Activated naive CD8-positive, alpha-beta T cell treated with anti-CD3 and anti-CD28 coated beads, Interleukin-2, amount 50 U/mL, for 24 hours (primary cell): Measurements from ENCODE around the gene DNAJC21.
"Not testable (repeated sequence)": the region's sequence is repeated elsewhere in the genome, so short reads cannot be mapped to it uniquely, and the experiment has no call there.

Experiments used
- ATAC-seq: fragments of 150-1000 bp; cut with Tn5 transposase; one replicate; pipeline ENCODE4 v1.10.0; 2021
- DNase-seq: peaks from one replicate; pipeline ENCODE4 v3.0.0; 2021
- H3K27ac Mint-ChIP-seq: one replicate; pipeline ENCODE4 v1.8.0; 2021; ENCODE audit warnings: mild to moderate bottlenecking, mixed read lengths
- H3K27me3 Mint-ChIP-seq: one replicate; pipeline ENCODE4 v1.8.0; 2021; ENCODE audit warnings: mixed read lengths
- H3K36me3 Mint-ChIP-seq: one replicate; pipeline ENCODE4 v1.8.0; 2021; ENCODE audit warnings: low read depth, mixed read lengths
- H3K4me1 Mint-ChIP-seq: one replicate; pipeline ENCODE4 v1.8.0; 2021; ENCODE audit warnings: mixed read lengths
- H3K4me3 Mint-ChIP-seq: one replicate; pipeline ENCODE4 v1.8.0; 2021; ENCODE audit warnings: mild to moderate bottlenecking, moderate library complexity, mixed read lengths
- H3K9me3 Mint-ChIP-seq: one replicate; pipeline ENCODE4 v1.8.0; 2021; ENCODE audit warnings: mixed read lengths

The DNAJC21 gene

DNA sequence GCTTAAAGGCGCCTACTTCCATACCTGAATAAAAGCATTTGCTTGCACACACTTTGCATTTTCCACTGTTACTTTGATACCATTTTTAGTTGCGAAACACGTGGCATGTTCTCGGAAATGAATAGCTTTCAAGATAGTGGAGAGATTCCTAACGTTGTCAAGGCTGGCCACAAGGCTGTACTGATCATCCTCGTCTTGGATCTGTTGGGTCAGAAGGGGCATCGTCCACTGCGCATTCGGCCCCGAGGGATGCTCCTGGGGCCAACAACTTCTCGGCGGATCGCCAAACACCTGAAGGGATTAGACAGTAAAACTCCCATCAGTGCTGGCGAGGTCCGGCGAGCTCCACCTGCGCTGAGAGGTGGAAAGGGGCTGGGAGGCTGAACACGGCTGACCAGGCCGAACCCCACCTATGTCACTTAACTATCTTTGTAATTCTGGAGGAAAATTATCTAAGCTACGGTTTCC is 14.7 kb upstream of the DNAJC21 start:
- H3K27ac Mint-ChIP-seq: no peak overlapping the region
- H3K9me3 Mint-ChIP-seq: no peaks in the 10 kb centered on the region
- no peak for ATAC-seq
- DNase-seq: peak; percentile 14
- no peak overlapping the region for H3K4me3 Mint-ChIP-seq
- peaks cover 35% of the 10 kb centered on the region for H3K4me1 Mint-ChIP-seq
- H3K27me3 Mint-ChIP-seq: no peaks in the 10 kb centered on the region
- peaks cover 47% of the 10 kb centered on the region for H3K36me3 Mint-ChIP-seq

DNA sequence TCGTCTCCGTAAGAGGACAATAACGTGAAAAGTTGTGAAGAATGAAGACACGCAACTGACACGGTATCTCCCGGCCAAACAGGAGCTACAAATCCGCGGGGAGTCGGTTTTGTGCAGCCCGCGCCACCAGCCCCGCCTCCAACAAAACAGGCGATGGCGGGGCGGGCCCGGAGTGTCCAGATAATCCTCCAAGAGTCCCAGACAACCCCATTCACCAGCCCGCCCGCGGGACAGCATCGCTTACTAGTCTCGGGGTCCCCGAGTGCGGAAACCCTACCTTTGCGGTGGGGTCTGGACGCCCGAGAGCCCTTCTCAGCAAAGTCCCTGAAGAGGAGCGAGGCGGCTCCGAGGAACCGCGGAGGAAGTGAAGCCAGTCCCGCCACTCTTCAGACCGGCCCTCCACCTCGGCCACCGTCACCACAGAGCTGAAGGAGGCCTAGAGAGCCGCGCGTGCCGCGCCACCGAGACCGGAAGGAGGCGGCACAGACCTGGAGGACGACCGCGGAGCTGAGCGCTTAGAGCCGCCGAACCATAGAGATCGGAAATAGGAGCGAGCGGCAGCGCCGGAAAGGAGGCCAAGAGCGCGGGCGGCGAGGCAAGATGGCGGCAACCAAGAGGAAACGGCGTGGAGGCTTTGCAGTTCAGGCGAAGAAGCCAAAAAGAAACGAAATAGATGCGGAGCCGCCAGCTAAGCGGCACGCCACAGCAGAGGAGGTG is 14.1 kb upstream of the DNAJC21 start, which contains the start of the genes BRIX1 and RAD1:
Gene BRIX1, plus strand, starts transcription at position 573 of the 717 bp plus-strand sequence. Its CDS starts 28 bp downstream, at position 601.
Gene RAD1, minus strand, starts transcription at position 366 of the 717 bp plus-strand sequence. CDS start 612 bp downstream, outside the sequence.
- H3K9me3 Mint-ChIP-seq: no peaks in the 10 kb centered on the region
- ATAC-seq (peak; percentile 99), DNase-seq (peak; percentile 92)
- no peaks in the 10 kb centered on the region for H3K27me3 Mint-ChIP-seq
- H3K4me1 Mint-ChIP-seq: peaks cover 38% of the 10 kb centered on the region
- H3K4me3 Mint-ChIP-seq: no peak within 1 kb of the TSS
- no peak within 1 kb of the TSS for H3K27ac Mint-ChIP-seq
- H3K36me3 Mint-ChIP-seq: peaks cover 47% of the 10 kb centered on the region

DNA sequence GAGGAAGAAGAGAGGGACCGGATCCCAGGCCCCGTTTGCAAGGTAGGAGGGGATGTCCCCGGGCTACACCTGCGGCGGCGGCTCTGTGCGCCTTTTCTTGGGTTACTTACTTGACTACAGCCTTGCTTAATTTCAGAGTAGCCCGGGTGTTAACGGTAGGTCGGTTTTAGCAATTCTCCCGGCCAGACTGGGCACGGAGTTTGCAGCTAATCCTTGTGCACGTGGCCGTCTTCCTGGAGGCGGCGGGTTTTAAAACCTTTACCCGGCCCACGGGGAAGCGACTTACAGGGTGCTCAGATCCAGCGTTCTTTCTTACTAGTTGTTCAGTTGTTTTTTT is 13.5 kb upstream of the DNAJC21 start:
- H3K27ac Mint-ChIP-seq: no peak overlapping the region
- no peak for DNase-seq
- ATAC-seq: no peak

DNA sequence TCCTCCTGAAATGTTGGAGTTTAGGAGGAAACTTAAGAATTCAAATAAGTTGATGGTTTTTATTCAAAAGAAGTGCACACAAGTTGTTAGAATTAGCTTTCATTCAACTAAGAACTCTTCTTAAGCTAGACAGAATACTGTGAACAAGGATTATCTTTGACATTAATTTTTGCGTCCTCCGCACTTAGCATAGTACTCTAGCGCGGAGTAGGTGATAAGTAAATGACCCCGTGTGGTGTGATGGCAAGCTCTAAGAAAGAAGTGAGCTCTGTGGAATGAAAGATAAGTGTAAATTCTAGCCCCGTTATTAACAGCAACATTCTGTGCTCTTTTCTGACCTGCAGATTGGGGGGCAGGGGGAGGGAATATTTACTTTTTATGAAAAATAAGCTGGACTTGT is 12.8 kb upstream of the DNAJC21 start:
- no peak for DNase-seq
- no peak for ATAC-seq
- Mint-ChIP-seq H3K4me3 (no peak overlapping the region), H3K27me3 (no peaks in the 10 kb centered on the region), H3K27ac (no peak overlapping the region), H3K4me1 (peaks cover 45% of the 10 kb centered on the region), H3K9me3 (no peaks in the 10 kb centered on the region), H3K36me3 (peaks cover 48% of the 10 kb centered on the region)

More for the DNA sequence above, 13.5 kb upstream of the DNAJC21 start:
- H3K27me3 Mint-ChIP-seq: no peaks in the 10 kb centered on the region
- peaks cover 40% of the 10 kb centered on the region for H3K4me1 Mint-ChIP-seq
- H3K4me3 Mint-ChIP-seq: no peak overlapping the region
- peaks cover 48% of the 10 kb centered on the region for H3K36me3 Mint-ChIP-seq
- H3K9me3 Mint-ChIP-seq: no peaks in the 10 kb centered on the region

DNA sequence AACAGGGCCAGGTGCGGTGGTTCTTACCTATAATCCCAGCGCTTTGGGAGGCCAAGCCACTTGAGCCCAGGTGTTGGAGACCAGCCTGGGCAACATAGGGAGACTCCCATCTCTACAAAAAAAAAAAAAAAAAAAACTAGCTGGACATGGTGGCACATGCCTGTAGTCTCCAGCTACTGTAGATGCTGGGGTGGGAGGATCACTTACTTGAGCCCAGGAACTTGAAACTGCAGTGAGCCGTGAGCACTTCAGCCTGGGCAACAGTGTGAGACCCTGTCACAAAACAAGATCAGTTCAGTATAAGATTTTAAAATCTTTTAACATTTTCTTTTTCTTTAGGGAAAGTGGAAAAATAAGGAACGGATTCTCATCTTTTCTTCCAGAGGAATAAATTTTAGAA is 11.3 kb upstream of the DNAJC21 start:
- DNase-seq (no peak), ATAC-seq (no peak)
- Mint-ChIP-seq H3K9me3 (no peaks in the 10 kb centered on the region), H3K27me3 (no peaks in the 10 kb centered on the region), H3K36me3 (peaks cover 51% of the 10 kb centered on the region), H3K4me3 (no peak overlapping the region), H3K4me1 (peaks cover 50% of the 10 kb centered on the region), H3K27ac (peak overlapping the region; percentile 12)

DNA sequence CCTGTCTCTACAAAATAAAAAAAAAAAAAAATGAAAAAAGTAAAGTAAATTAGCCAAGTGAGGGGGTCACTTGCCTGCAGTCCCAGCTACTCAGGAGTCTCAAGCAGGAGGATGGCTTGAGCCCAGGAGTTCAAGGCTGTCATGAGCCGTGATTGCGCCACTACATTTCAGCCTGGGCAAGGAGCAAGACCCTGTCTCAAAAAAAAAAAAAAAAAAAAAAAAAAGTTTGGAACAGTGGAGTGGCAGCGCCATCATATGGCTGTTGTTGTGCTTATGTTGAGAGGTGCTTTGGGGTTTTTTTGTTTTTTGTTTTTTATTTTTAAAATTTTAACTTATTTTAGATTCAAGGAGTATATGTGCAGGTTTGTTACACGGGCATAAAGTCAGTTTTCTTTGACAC is 10.3 kb upstream of the DNAJC21 start:
- Mint-ChIP-seq H3K4me1 (peaks cover 51% of the 10 kb centered on the region), H3K9me3 (no peaks in the 10 kb centered on the region), H3K36me3 (peaks cover 52% of the 10 kb centered on the region), H3K27me3 (no peaks in the 10 kb centered on the region), H3K27ac (peak overlapping the region; percentile 69), H3K4me3 (no peak overlapping the region)
- ATAC-seq: no peak
- DNase-seq: no peak

DNA sequence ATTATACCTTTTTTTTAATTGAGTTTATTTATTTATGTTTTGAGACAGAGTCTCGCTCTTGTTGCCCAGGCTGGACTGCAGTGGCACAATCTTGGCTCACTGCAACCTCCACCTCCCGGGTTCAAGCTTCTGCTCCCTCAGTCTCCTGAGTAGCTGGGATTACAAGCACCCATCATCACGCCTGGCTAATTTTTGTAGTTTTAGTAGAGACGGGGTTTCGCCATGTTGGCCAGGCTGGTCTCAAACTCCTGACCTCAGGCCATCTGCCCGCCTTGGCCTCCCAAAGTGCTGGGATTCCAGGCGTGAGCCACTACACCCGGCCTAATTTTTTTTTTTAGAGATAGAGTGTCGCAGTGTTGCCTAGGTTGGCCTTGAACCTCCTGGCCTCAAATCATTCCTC is 6.1 kb upstream of the DNAJC21 start:
- Mint-ChIP-seq H3K36me3 (peaks cover 65% of the 10 kb centered on the region), H3K4me1 (peaks cover 53% of the 10 kb centered on the region)
- not testable (repeated sequence) for ATAC-seq

DNA sequence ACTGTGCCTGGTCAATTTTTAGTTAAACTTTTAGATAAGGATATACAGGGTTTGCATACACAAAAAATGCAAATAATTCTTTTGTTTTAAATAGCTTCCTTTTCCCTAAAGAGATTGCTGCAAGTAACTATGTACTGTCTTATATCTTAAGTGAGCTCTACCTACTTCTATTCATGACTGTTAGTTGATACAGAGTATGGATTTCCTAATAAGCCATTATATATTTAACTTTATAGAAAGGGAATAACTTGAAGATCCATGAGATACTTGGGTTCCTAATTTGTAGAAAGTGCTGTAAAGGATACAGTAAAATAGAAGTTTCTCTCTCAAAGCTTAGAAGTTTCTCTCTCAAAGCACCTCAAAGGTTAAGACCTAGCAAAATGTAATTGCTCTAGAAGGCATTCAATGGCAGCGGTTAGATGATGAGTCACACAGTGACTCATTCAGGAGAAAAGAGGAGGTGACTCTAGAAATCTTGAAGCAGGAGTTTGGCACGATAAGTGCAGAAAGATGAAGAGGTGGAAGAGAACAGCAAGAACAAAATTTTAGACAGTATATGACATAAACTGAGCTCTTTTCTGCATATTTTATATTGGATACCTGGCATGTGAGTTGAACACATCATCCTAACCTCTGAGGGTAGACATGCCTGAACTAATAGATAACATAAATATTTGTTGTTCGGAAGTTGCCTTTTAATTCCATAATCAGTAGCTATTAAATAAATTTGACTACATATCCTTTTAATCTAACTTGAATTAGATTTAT is 5.5 kb upstream of the DNAJC21 start:
- peak overlapping the region; percentile 88 for H3K27ac Mint-ChIP-seq
- ATAC-seq: peak; percentile 96
- H3K36me3 Mint-ChIP-seq: peaks cover 61% of the 10 kb centered on the region
- no peaks in the 10 kb centered on the region for H3K9me3 Mint-ChIP-seq
- H3K4me1 Mint-ChIP-seq: peaks cover 54% of the 10 kb centered on the region
- H3K4me3 Mint-ChIP-seq: peak overlapping the region; percentile 56
- DNase-seq: no peak
- no peaks in the 10 kb centered on the region for H3K27me3 Mint-ChIP-seq

More for the DNA sequence above, 6.1 kb upstream of the DNAJC21 start:
- DNase-seq, H3K9me3 Mint-ChIP-seq, H3K27me3 Mint-ChIP-seq: not testable (repeated sequence)
- peak overlapping the region; percentile 56 for H3K4me3 Mint-ChIP-seq
- peak overlapping the region; percentile 88 for H3K27ac Mint-ChIP-seq

DNA sequence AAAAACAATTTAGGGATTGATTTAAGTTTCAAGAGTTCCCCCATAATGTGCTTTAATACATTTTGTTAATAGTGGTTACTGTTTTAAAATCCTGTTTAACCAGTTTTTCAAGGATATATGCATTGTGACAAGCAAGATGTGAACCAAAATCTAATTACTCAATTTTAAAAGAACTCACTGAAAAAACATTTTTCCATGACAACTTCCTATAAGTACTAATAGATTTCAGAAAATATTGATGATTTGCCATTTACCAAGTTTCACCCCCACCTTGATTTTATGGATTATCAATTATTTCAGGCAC is 4.9 kb upstream of the DNAJC21 start:
- H3K27ac Mint-ChIP-seq: peak overlapping the region; percentile 88
- no peak for DNase-seq
- H3K36me3 Mint-ChIP-seq: peaks cover 64% of the 10 kb centered on the region
- no peak overlapping the region for H3K4me3 Mint-ChIP-seq
- peaks cover 57% of the 10 kb centered on the region for H3K4me1 Mint-ChIP-seq
- no peak for ATAC-seq
- H3K9me3 Mint-ChIP-seq: no peaks in the 10 kb centered on the region
- no peaks in the 10 kb centered on the region for H3K27me3 Mint-ChIP-seq

DNA sequence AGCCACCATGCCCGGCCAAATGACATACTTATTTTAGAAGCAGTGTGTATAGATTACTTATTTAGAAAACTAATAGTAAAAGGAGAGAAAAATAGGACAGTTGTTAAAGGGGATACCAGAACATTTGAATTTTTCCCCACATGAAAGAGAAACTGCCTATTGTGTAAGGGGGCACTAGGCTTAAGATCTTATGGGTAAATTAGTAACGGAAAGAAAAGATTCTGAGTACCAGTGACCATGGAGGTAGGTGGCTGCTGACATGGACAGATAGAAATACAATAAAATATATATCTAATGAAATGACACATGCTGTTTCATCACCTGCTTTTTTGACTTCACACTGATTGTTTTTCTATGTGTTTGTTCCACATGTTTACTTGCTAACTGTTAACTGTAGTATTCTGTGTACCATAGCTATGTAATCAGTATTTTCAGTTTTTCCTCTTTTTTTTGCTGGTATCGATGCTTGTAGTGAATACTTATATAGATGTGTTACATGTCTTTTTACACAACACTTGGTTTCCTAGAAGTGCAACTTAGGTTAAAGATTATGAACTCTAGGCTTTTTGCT is 3.0 kb upstream of the DNAJC21 start:
- Mint-ChIP-seq H3K27me3 (no peaks in the 10 kb centered on the region), H3K36me3 (peaks cover 52% of the 10 kb centered on the region), H3K27ac (peak overlapping the region; percentile 59), H3K4me1 (peaks cover 58% of the 10 kb centered on the region), H3K9me3 (no peaks in the 10 kb centered on the region), H3K4me3 (no peak overlapping the region)
- ATAC-seq (no peak), DNase-seq (no peak)

DNA sequence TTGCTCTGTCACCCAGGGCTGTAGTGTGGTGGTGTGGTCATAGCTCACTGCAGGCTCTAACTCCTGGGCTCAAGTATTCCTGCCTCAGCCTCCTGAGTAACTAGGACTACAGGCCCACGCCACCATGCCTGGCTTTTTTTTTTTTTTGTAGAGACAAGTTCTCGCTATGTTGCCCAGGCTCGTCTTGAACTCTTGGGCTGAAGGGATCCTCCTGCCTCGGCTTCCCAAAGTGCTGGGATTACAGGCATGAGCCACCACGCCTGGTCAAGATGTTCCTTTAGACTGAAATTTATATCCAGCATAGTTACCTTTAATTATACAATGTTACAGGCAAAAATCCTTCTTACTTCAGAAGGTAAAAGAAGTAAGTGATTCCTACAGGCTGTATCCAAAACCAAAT is 1.6 kb upstream of the DNAJC21 start:
- Mint-ChIP-seq H3K36me3 (peaks cover 44% of the 10 kb centered on the region), H3K27me3 (no peaks in the 10 kb centered on the region), H3K9me3 (no peaks in the 10 kb centered on the region), H3K4me1 (peaks cover 60% of the 10 kb centered on the region), H3K4me3 (no peak overlapping the region), H3K27ac (no peak overlapping the region)
- DNase-seq (no peak), ATAC-seq (no peak)

DNA sequence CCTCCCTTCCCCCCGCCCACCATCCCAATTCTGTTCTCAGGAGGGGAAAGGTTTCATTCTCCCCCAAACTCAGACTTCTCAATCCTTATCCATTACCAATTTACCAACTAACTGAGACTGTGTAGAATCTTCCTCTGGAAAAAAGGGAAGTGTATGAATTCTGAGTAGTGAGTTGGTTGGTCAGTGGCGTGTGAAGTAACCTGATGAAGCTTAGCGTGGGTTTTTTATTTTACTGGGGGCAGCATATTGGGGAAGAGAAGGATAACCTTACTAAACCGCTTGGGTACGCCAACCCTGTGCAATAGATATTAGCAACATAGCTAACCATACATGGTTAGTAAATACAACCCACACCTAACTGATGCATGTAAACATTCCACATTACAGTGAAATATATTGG is 1.1 kb upstream of the DNAJC21 start:
- Mint-ChIP-seq H3K27me3 (no peaks in the 10 kb centered on the region), H3K4me1 (peaks cover 56% of the 10 kb centered on the region), H3K4me3 (peak overlapping the region; percentile 83), H3K27ac (no peak overlapping the region), H3K36me3 (peaks cover 41% of the 10 kb centered on the region), H3K9me3 (no peaks in the 10 kb centered on the region)
- ATAC-seq: no peak
- DNase-seq: no peak

DNA sequence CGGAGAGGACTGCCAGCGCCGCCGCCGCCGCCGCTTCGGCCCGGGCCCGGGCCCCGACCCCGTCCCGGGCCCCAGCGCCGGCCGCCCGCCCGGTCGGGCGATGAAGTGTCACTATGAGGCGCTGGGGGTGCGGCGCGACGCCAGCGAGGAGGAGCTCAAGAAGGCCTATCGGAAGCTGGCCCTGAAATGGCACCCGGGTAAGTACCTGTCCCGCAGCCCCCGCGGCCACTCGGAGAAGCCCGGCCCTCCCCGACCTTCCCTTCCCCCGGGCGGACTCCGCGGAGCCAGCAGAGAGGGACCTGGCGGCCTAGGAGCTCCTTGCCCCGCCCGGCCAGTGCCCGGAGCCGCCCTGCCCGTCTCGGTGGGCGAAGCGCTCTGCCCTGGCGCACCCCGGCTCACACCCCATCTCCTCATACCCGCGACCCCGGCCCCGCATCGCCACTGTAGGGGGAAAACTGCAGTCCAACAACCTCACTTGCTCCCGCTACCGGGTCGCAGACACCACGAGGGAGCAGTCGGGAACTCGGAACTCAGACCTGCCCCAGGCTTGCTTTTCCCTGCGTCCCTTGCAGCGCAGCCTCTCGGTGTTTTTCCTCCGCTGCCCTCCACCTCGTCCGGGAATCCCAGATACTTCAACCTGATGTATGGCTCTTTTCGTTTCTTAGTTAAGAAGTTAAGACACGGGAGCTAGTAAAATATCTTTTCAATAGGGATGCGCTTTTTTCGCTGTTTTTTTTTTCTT is 532 bp downstream of the DNAJC21 start:
- no peaks in the 10 kb centered on the region for H3K27me3 Mint-ChIP-seq
- H3K36me3 Mint-ChIP-seq: peaks cover 36% of the 10 kb centered on the region
- H3K9me3 Mint-ChIP-seq: no peaks in the 10 kb centered on the region
- peak overlapping the region; percentile 94 for H3K27ac Mint-ChIP-seq
- peak; percentile 82 for ATAC-seq
- H3K4me1 Mint-ChIP-seq: peaks cover 46% of the 10 kb centered on the region
- peak overlapping the region; percentile 95 for H3K4me3 Mint-ChIP-seq
- peak; percentile 81 for DNase-seq

DNA sequence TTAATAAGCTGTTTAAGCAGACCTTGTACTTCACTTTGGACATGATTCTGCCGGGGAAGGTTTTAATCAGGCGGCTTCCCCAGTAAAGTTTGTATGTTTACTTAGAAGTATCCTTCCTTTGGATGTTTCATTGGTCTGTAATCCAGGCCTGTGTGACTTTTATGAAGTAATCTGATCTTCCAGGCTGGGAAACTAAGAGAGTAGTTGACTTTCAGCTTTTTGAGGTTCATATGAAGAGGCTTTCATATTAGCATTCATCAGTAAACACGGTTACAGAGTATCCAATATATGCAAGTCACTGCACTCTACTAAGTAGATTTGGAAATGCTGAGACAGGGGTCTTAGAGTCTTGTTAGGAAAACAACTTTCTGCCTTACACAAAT is 1.1 kb downstream of the DNAJC21 start:
- no peak for DNase-seq
- H3K36me3 Mint-ChIP-seq: peaks cover 36% of the 10 kb centered on the region
- H3K4me1 Mint-ChIP-seq: peaks cover 43% of the 10 kb centered on the region
- H3K27ac Mint-ChIP-seq: peak overlapping the region; percentile 94
- no peaks in the 10 kb centered on the region for H3K27me3 Mint-ChIP-seq
- H3K9me3 Mint-ChIP-seq: no peaks in the 10 kb centered on the region
- ATAC-seq: no peak
- H3K4me3 Mint-ChIP-seq: peak overlapping the region; percentile 95
